Measurements from ENCODE around the gene FSTL5.
"Not testable (repeated sequence)": the region's sequence is repeated elsewhere in the genome, so short reads cannot be mapped to it uniquely, and the experiment has no call there.

Gene FSTL5

DNA sequence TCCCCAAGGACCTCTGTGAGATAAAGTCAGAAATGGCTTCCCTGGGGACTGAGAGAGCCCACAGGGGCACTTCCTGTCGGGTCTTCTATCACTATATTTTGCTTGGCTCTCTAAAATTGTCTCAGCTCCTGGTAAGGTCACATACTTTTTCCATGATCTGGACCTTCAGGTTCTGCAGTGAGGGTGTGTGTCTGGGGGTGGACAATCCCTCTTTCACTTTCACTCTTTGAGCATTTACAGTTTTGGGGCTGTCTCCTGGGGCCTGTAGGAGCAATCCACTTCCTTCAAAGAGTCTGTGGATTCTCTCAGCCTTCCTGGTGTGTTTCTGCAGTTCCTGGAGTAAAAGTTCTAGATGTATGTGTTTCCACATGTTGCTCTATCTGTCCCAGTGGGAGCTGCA lies 335.7 kb downstream of the FSTL5 start:
- no peak for DNase-seq

DNA sequence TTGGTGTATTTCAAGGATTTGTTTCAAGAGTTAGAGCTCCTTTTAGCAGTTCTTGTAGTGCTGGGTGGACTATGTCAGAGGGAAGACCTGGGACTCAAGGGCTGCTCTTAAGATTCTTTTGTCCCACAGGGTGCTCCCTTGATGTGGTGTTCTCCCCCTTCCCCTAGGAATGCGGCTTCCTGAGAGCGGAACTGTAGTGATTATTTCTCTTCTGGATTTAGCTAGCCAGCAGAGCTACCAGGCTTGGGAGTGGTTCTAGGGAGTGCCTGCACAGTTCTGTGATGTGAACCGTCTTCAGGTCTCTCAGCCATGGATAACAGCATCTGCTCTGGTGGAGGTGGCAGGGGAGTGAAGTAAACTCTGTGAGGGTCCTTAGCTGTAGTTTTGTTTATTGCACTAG lies 336.8 kb downstream of the FSTL5 start:
- DNase-seq = no peak

- no peak for DNase-seq
Measured at GRCh38 chr4:161823450-161823849, 340.4 kb downstream of the FSTL5 start.

DNA sequence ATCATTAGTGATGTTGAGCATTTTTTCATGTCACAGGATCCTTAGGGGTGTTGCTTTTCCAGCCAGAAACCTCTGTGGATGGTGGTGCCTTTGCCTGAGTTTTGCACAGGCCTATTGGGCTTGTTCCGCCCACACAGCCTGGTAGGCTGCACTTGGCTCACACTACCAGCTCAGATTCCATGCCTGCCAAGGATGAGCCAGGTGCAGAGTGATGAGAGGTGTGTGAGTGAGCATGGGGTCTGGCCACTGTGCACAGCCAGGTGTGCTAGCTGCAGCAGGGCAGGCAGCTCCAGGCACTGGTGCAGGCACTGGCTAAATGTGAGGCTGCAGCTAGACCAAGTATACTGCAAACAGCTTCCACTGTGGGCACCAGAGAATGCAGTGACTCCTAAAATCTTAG lies 341.6 kb downstream of the FSTL5 start:
- DNase-seq = no peak

DNA sequence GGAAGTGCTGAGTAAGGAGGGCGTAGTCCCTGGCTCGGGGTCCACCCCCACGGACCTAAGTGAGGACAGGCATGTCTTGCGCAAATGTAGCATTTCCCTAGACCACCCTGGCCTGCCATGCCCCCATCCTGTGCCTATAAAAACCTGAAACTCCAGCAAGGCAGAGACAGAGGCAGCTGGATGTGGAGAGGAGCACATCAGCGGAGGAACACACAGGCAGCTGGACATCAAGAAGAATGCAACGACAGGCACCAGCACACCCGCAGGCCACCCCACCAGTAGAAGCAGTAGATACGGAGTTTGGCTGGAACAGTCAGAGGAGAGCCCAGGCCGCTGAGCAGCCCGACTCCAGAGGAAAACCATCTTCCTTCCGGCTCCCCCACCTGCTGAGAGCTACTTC lies 345.9 kb downstream of the FSTL5 start:
- no peak for DNase-seq

GRCh38 chr4:161816958-161817357 lies 346.8 kb downstream of the FSTL5 start:
- no peak for DNase-seq

GRCh38 chr4:161815841-161816240 lies 348.0 kb downstream of the FSTL5 start:
- no peak for DNase-seq

- DNase-seq = no peak
Measured at GRCh38 chr4:161813889-161814288, 349.9 kb downstream of the FSTL5 start.

GRCh38 chr4:161813389-161813788 lies 350.4 kb downstream of the FSTL5 start:
- DNase-seq = no peak

DNA sequence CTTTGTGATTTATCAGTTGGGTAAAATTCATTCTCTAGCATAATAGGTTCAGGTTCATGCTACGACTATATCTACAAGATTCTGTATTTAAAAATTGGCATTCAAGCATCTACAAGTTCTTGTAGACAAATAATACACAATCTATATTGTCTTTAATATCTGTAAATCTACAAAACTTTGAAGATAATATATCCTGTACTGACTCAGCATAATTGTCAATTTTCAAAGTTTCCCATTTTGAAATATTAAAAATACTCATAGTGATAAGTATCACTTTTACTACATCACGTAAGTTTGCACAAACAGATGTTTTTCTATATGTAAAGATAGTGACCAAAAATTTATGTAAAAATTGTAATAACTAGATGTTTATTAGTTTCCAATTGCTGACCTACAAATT lies 360.6 kb downstream of the FSTL5 start:
- DNase-seq = no peak

GRCh38 chr4:161799710-161800109 lies 364.1 kb downstream of the FSTL5 start:
- DNase-seq = no peak

GRCh38 chr4:161792991-161793390 lies 370.8 kb downstream of the FSTL5 start:
- no peak for DNase-seq

DNA sequence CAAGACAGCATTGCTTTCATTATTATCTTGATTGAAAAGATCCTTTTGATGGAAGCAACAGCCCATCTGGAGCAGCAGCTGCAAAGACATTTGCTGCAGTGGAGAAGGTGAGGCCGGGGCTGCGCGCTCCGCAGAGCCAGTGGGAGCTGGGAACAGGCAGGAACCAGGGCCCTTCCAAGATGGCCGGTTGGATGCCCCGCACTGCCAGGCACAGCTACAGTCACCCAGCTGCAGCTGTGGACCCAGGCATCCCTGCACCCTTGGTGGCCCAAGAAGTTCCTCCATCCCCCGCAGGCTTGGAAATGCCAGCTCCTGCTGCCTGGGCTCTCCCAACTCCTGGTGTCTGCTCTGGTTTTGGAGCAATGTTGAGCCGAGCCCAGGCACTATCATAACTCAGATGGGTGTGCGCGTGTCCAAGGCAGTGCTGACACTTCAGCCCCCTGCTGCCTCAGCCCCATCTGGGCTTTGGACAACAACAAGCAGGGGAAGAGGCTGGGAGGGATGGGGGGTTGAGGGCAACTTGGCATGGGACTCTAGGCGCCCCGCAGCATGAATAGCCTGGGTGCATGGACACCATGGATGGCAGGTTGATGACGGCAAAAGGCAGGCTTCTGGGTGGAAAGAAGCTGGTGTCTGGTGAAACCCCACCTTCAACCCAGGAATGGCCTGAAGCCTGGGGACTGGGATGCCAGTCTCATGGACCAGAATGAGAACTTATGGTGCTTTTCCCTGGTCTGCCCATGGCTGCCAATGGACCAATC lies 371.8 kb downstream of the FSTL5 start:
- DNase-seq = no peak

DNA sequence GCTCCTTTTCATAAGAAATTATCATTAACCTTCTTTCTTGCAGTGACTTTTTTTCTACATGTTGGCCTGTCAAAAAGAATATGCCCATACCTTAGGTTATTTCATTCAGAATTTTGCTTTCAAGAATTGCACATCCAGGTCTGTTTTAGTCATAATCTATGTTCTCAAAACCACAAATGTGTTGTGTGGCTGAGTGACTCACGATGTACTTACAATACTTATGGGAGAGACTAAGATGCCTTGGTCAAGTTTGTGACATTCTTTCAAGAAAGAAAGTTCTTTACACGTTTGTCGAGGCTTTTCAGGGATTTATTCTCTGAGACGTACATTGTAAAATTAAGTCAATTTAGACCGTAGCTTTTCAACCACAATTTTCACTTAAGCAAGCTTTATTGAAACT lies 396.7 kb downstream of the FSTL5 start:
- no peak for DNase-seq

GRCh38 chr4:161762796-161763195 lies 401.0 kb downstream of the FSTL5 start:
- no peak for DNase-seq

GRCh38 chr4:161760008-161760407 lies 403.8 kb downstream of the FSTL5 start:
- DNase-seq = no peak

GRCh38 chr4:161758412-161758811 lies 405.4 kb downstream of the FSTL5 start:
- not testable (repeated sequence) for DNase-seq

- DNase-seq = no peak
Measured at GRCh38 chr4:161728929-161729328, 434.9 kb downstream of the FSTL5 start.

DNA sequence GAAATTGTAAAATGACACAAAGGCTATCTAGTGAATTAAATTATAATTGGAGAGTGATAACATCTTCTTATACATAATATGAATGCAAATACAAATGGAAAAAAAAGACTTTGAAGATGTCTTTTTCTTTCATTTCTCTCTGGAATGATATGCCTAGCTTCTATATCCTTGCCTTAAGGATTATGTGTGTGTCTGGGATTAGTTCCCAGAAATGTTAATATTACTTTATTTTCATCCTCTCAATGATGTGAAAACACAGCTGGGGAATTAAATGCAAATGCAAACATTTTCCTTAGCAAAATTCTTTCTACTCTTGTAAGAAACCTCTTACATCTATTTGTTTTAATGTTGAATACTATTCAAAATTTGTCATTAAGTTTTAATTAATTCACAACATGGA lies 441.9 kb downstream of the FSTL5 start:
- DNase-seq = no peak

DNA sequence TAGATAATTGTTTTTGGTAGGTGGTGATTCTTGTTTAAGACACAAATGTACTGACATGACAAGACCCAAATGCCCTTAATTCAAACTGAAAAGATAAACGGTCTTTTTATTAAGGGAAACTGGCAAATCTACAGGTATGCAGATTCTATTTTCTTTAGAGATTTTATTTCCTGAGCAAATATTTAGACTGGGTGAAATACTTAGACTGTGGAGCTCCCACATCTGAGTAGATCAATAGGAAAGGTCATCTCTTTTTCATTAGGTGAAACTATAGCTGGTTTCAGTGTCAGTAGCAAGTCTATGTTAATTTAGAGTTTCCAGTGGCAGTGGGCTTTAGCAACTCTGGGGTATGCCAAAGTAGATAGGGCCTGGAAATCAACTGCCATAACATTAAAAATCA lies 446.7 kb downstream of the FSTL5 start:
- no peak for DNase-seq

DNA sequence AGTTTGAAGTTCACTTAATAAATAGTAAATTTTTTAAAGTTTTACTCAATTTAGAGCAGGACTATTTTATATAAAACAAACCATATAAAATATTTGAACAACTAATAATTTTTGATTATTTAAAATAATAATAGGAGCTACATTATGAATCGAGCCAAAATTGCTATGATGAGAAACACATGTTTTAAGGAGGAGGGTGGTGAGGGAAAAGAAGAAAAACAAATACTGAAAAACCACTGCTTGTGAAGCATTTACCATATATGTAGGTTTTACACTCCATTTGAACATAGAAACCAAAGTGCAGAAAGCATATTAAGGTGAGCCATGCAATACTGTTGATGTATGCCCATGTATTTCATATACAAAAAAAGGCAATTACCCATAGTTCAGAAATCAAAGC lies 448.9 kb downstream of the FSTL5 start:
- DNase-seq = no peak

DNA sequence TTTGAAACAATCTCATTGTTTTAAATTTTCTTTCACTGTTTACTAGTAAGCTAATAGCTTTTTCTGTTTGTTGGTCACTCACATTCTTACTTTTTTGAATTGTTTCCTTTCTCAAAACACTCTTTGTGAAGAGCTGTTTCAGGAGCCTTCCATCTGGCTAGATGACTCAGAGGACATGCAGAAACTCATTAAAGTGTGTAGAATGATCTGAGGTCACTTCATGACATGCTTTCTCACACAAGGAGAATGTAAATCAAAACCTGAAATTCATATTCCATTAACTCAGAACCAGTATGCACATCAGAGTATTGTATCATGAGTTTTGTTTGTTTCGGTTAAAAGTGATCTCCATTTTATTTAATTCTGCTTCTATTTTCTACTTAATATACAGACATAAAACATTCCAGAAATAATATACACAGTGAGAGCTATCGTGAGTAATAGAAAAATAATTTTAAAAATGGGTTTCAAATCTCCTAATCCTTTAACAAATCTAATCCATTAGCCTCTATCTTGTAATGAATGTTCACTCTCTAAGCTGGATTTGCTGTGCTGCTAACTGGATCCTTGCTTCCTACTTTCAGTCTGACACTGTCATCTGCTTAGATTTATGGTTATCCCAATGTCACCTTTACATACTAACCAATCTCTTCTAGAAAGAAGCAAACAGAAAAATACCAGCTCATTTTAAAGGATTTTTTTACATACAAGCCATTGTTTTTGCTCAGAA lies 449.6 kb downstream of the FSTL5 start:
- no peak for DNase-seq

GRCh38 chr4:161704653-161705052 lies 459.1 kb downstream of the FSTL5 start:
- no peak for DNase-seq

DNA sequence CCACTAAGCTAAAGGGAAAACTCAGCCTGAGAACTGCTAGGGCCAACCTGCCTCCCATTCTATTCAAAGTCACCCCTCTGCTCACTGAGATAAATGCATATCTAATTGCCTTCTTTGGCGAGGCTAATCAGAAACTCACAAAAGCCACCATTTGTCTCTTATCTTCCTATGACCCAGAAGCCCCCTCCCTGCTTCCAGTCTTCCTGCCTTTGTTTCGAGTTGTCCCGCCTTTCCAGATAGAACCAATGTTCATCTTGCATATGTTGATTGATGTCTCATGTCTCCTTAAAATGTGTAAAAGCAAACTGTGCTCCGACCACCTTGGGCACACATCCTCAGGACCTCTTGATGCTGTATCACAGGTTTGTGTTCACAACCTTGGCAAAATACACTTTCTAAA lies 459.8 kb downstream of the FSTL5 start:
- DNase-seq = no peak

DNA sequence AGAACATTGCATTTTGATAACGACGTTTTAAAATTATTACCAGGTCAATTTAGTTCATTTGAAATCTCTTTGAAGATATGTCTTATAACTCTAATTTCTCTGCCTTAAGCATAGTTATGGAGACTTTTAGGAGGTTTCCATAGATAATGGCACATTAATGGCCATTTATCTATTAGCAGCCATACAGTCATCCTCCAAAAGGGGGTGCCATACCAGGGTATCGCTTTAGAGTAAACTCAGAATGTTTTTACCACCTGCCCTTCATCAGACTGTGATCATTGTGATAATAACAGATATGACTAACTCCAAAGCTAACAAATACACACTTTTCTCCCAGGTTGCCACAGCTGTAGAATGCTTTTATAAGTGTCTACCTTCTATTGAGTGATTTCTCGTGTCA lies 461.5 kb downstream of the FSTL5 start:
- DNase-seq = no peak

Data from activated T-cell treated with anti-CD3 and anti-CD28 coated beads, Interleukin-2, amount 50 U/mL, for 48 hours (primary cell).